DND-41 (cell line): Measurements from ENCODE around the gene SDK2.

ENCODE experiments used
- ATAC-seq: fragments of 200-7000 bp; cut with Tn5 transposase; 3 replicates; pipeline ENCODE4 v1.9.1; 2021; ENCODE audit warnings: low read depth; ENCODE audit not compliant: insufficient read depth
- DNase-seq: peaks from one replicate; pipeline ENCODE4 v3.0.0-alpha.2; 2020
- H2AFZ ChIP-seq: 2 replicates; pipeline ENCODE4 v1.6.0; 2012; ENCODE audit warnings: low read depth, low read length
- H3K27ac ChIP-seq: 2 replicates; pipeline ENCODE4 v1.5.1; 2012; ENCODE audit warnings: low read length, inconsistent platforms
- H3K27me3 ChIP-seq: fragments of 200-600 bp; sonication (generic); 2 replicates; pipeline ENCODE4 v1.6.0; 2012; ENCODE audit warnings: low read length, mild to moderate bottlenecking, inconsistent platforms; ENCODE audit not compliant: insufficient read depth, poor library complexity
- H3K36me3 ChIP-seq: 2 replicates; pipeline ENCODE4 v1.5.1; 2012; ENCODE audit warnings: low read length, inconsistent platforms; ENCODE audit not compliant: insufficient read depth
- H3K4me1 ChIP-seq: 2 replicates; pipeline ENCODE4 v1.5.1; 2012; ENCODE audit warnings: mild to moderate bottlenecking, low read length; ENCODE audit not compliant: insufficient read depth
- H3K4me2 ChIP-seq: 2 replicates; pipeline ENCODE4 v1.6.0; 2012; ENCODE audit warnings: mild to moderate bottlenecking, moderate library complexity, low read length, inconsistent platforms; ENCODE audit not compliant: insufficient read depth
- H3K4me3 ChIP-seq, 2 experiments: fragments of 200-600 bp in 1 of 2; shearing (Covaris generic) in 1 of 2; 2 replicates each; pipeline ENCODE4 v1.5.1; 2012 to 2016; ENCODE audit warnings: inconsistent platforms in 2 of 2, low read length in 2 of 2, mild to moderate bottlenecking in 2 of 2, low read depth in 1 of 2, moderate library complexity in 1 of 2
- H3K79me2 ChIP-seq: 2 replicates; pipeline ENCODE4 v1.6.0; 2012; ENCODE audit warnings: low read length, inconsistent platforms; ENCODE audit not compliant: insufficient read depth
- H3K9ac ChIP-seq: 2 replicates; pipeline ENCODE4 v1.6.0; 2012; ENCODE audit warnings: low read depth, mild to moderate bottlenecking, inconsistent platforms, low read length, moderate library complexity
- H3K9me3 ChIP-seq: 2 replicates; pipeline ENCODE4 v1.5.1; 2012; ENCODE audit warnings: low read length, moderate library complexity, mild to moderate bottlenecking, inconsistent platforms; ENCODE audit not compliant: insufficient read depth, severe bottlenecking
- H4K20me1 ChIP-seq: 2 replicates; pipeline ENCODE4 v1.6.0; 2012; ENCODE audit warnings: low read length; ENCODE audit not compliant: insufficient read depth
- CTCF ChIP-seq: IDR thresholded peaks from 2 replicates; pipeline ENCODE4 v1.5.1; 2012; ENCODE audit warnings: borderline replicate concordance, low read length, moderate library complexity, mild to moderate bottlenecking; ENCODE audit not compliant: poor library complexity, severe bottlenecking; ENCODE audit errors: extremely low read depth
- EZH2 ChIP-seq: IDR thresholded peaks from 3 replicates; pipeline ENCODE4 v1.6.1; 2012; ENCODE audit warnings: borderline replicate concordance, low read depth, mild to moderate bottlenecking, moderate library complexity, low read length, inconsistent platforms; ENCODE audit not compliant: severe bottlenecking

SDK2 gene

GRCh38 chr17:73325527-73325842 is 318.8 kb downstream of the SDK2 start:
- Histone ChIP-seq H3K4me1 (no peaks in the 10 kb centered on the region), H3K27ac (no peak overlapping the region), H3K36me3 (no peaks in the 10 kb centered on the region), H3K4me3 (no peak overlapping the region), H3K79me2 (no peaks in the 10 kb centered on the region), H3K27me3 (peaks cover 16% of the 10 kb centered on the region), H2AFZ (no peak overlapping the region), H3K9me3 (no peaks in the 10 kb centered on the region), H3K4me2 (no peak overlapping the region), H4K20me1 (no peaks in the 10 kb centered on the region), H3K9ac (no peak overlapping the region)
- no peak for DNase-seq
- no peak for TF ChIP-seq EZH2
- TF ChIP-seq CTCF, result no peak
- no peak for ATAC-seq

GRCh38 chr17:73324711-73325526 is 319.3 kb downstream of the SDK2 start:
- no peak overlapping the region for H3K4me2 ChIP-seq
- TF ChIP-seq EZH2, result no peak

GRCh38 chr17:73324160-73324475 is 320.1 kb downstream of the SDK2 start:
- Histone ChIP-seq H3K27me3 (peaks cover 20% of the 10 kb centered on the region), H4K20me1 (no peaks in the 10 kb centered on the region), H3K4me1 (no peaks in the 10 kb centered on the region), H3K4me2 (no peak overlapping the region), H3K9ac (no peak overlapping the region), H3K27ac (no peak overlapping the region), H3K36me3 (no peaks in the 10 kb centered on the region), H3K9me3 (no peaks in the 10 kb centered on the region), H3K4me3 (no peak overlapping the region), H2AFZ (no peak overlapping the region), H3K79me2 (no peaks in the 10 kb centered on the region)
- TF ChIP-seq CTCF (no peak), EZH2 (no peak)
- DNase-seq (no peak), ATAC-seq (no peak)

More at GRCh38 chr17:73324711-73325526, 319.3 kb downstream of the SDK2 start:
- no peak overlapping the region for H3K9ac ChIP-seq
- no peaks in the 10 kb centered on the region for H3K36me3 ChIP-seq
- no peak for DNase-seq
- no peaks in the 10 kb centered on the region for H3K4me1 ChIP-seq
- H3K27ac ChIP-seq, result no peak overlapping the region
- no peak for ATAC-seq
- H2AFZ ChIP-seq, result no peak overlapping the region
- H3K79me2 ChIP-seq, result no peaks in the 10 kb centered on the region
- no peaks in the 10 kb centered on the region for H4K20me1 ChIP-seq
- H3K9me3 ChIP-seq, result no peaks in the 10 kb centered on the region
- no peak overlapping the region for H3K4me3 ChIP-seq
- peaks cover 16% of the 10 kb centered on the region for H3K27me3 ChIP-seq

- Histone ChIP-seq H4K20me1 (no peaks in the 10 kb centered on the region), H3K36me3 (no peaks in the 10 kb centered on the region), H3K9me3 (no peaks in the 10 kb centered on the region), H3K27ac (no peak overlapping the region), H3K4me2 (no peak overlapping the region), H3K27me3 (peaks cover 20% of the 10 kb centered on the region), H3K4me3 (no peak overlapping the region), H3K4me1 (no peaks in the 10 kb centered on the region), H3K9ac (no peak overlapping the region), H3K79me2 (no peaks in the 10 kb centered on the region), H2AFZ (no peak overlapping the region)
- DNase-seq, result no peak
- ATAC-seq, result no peak
- TF ChIP-seq EZH2, result no peak
- TF ChIP-seq CTCF, result no peak
Measured at GRCh38 chr17:73323409-73324159, 320.7 kb downstream of the SDK2 start.
